NCI-H82 treated with DMSO at 0.1 percent for 48 hours (cell line): ENCODE data around the gene GRB10.

ENCODE experiments used
- DNase-seq: peaks from one replicate; lab custom pipeline; 2025; ENCODE audit not compliant: unreplicated experiment; lab: John Stamatoyannopoulos, UW

The GRB10 gene

GRCh38 chr7:50657341-50657873, 125.3 kb downstream of the GRB10 start:
- no peak for DNase-seq

GRCh38 chr7:50656141-50656895, 126.4 kb downstream of the GRB10 start:
- DNase-seq = no peak

GRCh38 chr7:50655490-50655889, 127.2 kb downstream of the GRB10 start:
- no peak for DNase-seq

GRCh38 chr7:50655020-50655419, 127.7 kb downstream of the GRB10 start:
- DNase-seq = no peak

- DNase-seq = no peak
Observed at GRCh38 chr7:50653981-50654425, 128.7 kb downstream of the GRB10 start.

GRCh38 chr7:50653126-50653864, 129.4 kb downstream of the GRB10 start:
- DNase-seq = no peak

GRCh38 chr7:50652400-50653125, 130.1 kb downstream of the GRB10 start:
- no peak for DNase-seq

- no peak for DNase-seq
Observed at GRCh38 chr7:50651271-50651989, 131.3 kb downstream of the GRB10 start.

- no peak for DNase-seq
Observed at GRCh38 chr7:50650057-50650664, 132.5 kb downstream of the GRB10 start.

- DNase-seq = no peak
Observed at GRCh38 chr7:50649259-50649885, 133.3 kb downstream of the GRB10 start.

GRCh38 chr7:50648570-50649169, 134.0 kb downstream of the GRB10 start:
- no peak for DNase-seq

- no peak for DNase-seq
Observed at GRCh38 chr7:50648076-50648475, 134.6 kb downstream of the GRB10 start.

- no peak for DNase-seq
Observed at GRCh38 chr7:50647286-50647980, 135.3 kb downstream of the GRB10 start.

- DNase-seq = no peak
Observed at GRCh38 chr7:50646069-50646468, 136.6 kb downstream of the GRB10 start.

GRCh38 chr7:50645186-50645585, 137.5 kb downstream of the GRB10 start:
- DNase-seq = no peak

- DNase-seq = no peak
Observed at GRCh38 chr7:50644586-50644985, 138.1 kb downstream of the GRB10 start.

- no peak for DNase-seq
Observed at GRCh38 chr7:50644114-50644513, 138.6 kb downstream of the GRB10 start.

- no peak for DNase-seq
Observed at GRCh38 chr7:50641442-50642405, 141.0 kb downstream of the GRB10 start.
